ENCODE results near the gene AGR2. TPM values are rescaled to one million over a fixed set of nuclear protein-coding genes. Genes with fewer than 3 reads are reported as not detected.

AGR2 gene
- total and polyA plus RNA-seq, 10 of the 15 experiments (the other 5 are each of a cell fraction or from before 2014, with no cell fraction given) = 0.67 TPM; not detected in 9

GRCh38 chr7:16776053-16776452, 28.7 kb downstream of the AGR2 start:
- Histone ChIP-seq H3K4me1 (ENCODE audit: control insufficient read depth, insufficient read depth, low read length) (no peaks in the 10 kb centered on the region; the same call in 1 of the 2 replicates), H2AFZ (ENCODE audit: control insufficient read depth, low read depth, low read length) (no peak overlapping the region), H3K79me2 (ENCODE audit: control insufficient read depth, insufficient read depth, low read length) (no peaks in the 10 kb centered on the region), H3K4me2 (ENCODE audit: control insufficient read depth, insufficient read depth) (no peak overlapping the region), H3K36me3 (ENCODE audit: control insufficient read depth in 2 of 2, insufficient read depth in 2 of 2, low read length in 1 of 2) (no peaks in the 10 kb centered on the region), H3K27me3 (replicated peaks in 1 of 2; ENCODE audit: control insufficient read depth in 2 of 2, insufficient read depth in 2 of 2, low read length in 1 of 2) (no peaks in the 10 kb centered on the region; a peak in 1 of 4 replicates), H3K9ac (ENCODE audit: control insufficient read depth, insufficient read depth, low read length) (no peak overlapping the region), H3K27ac (ENCODE audit: control insufficient read depth, insufficient read depth) (no peak overlapping the region), H3K4me3 (no peak overlapping the region), H3K9me3 (replicated peaks; ENCODE audit: control insufficient read depth, insufficient read depth, low read length) (no peaks in the 10 kb centered on the region), H4K20me1 (ENCODE audit: control insufficient read depth, insufficient read depth) (no peaks in the 10 kb centered on the region)
- in situ Hi-C loops (cut with MboI) = no loop called here
- no peak for FAIRE-seq
- no peak for DNase-seq (ENCODE audit: low read depth, low spot score)
- ChIA-PET SMC1A (ENCODE audit: uncharacterized antibody, unreplicated experiment) (no interaction called here), POLR2A (no interaction called here), RAD21 (ENCODE audit: unreplicated experiment) (no interaction called here), CTCF (no interaction called here)
- ATAC-seq = no peak
- no TSS peak for BruUV-seq (replicated peaks)
- intact Hi-C loops (cut with micrococcal nuclease; ENCODE audit: unreplicated experiment) = no loop called here
- no peak for TF ChIP-seq YBX1 (IDR thresholded peaks at IDR 0.05)
- 42% methylated on average over 7 of the region's 7 CpGs for WGBS (ENCODE audit: insufficient coverage, insufficient replicate concordance, low lambda C conversion rate, missing lambda C conversion rate)

- BruUV-seq (replicated peaks) = no TSS peak
- in situ Hi-C loops (cut with MboI) = no loop called here
- RAD21 ChIA-PET (ENCODE audit: unreplicated experiment) = no interaction called here
- H4K20me1 ChIP-seq (ENCODE audit: control insufficient read depth, insufficient read depth) = no peaks in the 10 kb centered on the region
- SMC1A ChIA-PET (ENCODE audit: uncharacterized antibody, unreplicated experiment) = interaction anchor here (0.9 kb wide), 1 partner anchor 11 kb away, joined by 3 read pairs; no protein-coding TSS in a partner anchor
- H3K9me3 ChIP-seq (replicated peaks; ENCODE audit: control insufficient read depth, insufficient read depth, low read length) = no peaks in the 10 kb centered on the region
- H3K4me1 ChIP-seq (ENCODE audit: control insufficient read depth, insufficient read depth, low read length) = no peaks in the 10 kb centered on the region; the same call in 1 of the 2 replicates
- H3K36me3 ChIP-seq (ENCODE audit: control insufficient read depth in 2 of 2, insufficient read depth in 2 of 2, low read length in 1 of 2) = no peaks in the 10 kb centered on the region
- H3K79me2 ChIP-seq (ENCODE audit: control insufficient read depth, insufficient read depth, low read length) = no peaks in the 10 kb centered on the region
- intact Hi-C loops (cut with micrococcal nuclease; ENCODE audit: unreplicated experiment) = no loop called here
- DNase-seq (ENCODE audit: low read depth, low spot score) (no peak), ATAC-seq (no peak), FAIRE-seq (no peak)
- no peak for TF ChIP-seq NR2C2 (IDR thresholded peaks at IDR 0.05; ENCODE audit: borderline replicate concordance, control insufficient read depth, insufficient read length, low read depth)
- TF ChIP-seq IKZF2 (IDR thresholded peaks at IDR 0.05) = no peak
- no peak for TF ChIP-seq PAX5 (IDR thresholded peaks at IDR 0.05; ENCODE audit: borderline replicate concordance, low read depth, low read length)
- POLR2A ChIA-PET = interaction anchor here (0.6 kb wide), 1 partner anchor 259 kb away, joined by 7 read pairs; no protein-coding TSS in a partner anchor
- no peaks in the 10 kb centered on the region; a peak in 1 of 4 replicates for H3K27me3 ChIP-seq (replicated peaks in 1 of 2; ENCODE audit: control insufficient read depth in 2 of 2, insufficient read depth in 2 of 2, low read length in 1 of 2)
- no peak overlapping the region for H3K4me2 ChIP-seq (ENCODE audit: control insufficient read depth, insufficient read depth)
- no peak overlapping the region for H2AFZ ChIP-seq (ENCODE audit: control insufficient read depth, low read depth, low read length)
- CTCF ChIA-PET = interaction anchor here (0.6 kb wide), 1 partner anchor 209 kb away, joined by 3 read pairs; no protein-coding TSS in a partner anchor
- no peak overlapping the region for H3K9ac ChIP-seq (ENCODE audit: control insufficient read depth, insufficient read depth, low read length)
- H3K4me3 ChIP-seq = no peak overlapping the region
- H3K27ac ChIP-seq (ENCODE audit: control insufficient read depth, insufficient read depth) = no peak overlapping the region
Observed at GRCh38 chr7:16774986-16775385, 29.8 kb downstream of the AGR2 start.

Data from GM12878 (cell line).